ENCODE measurements around the gene C13orf46. TPM values are rescaled to one million over a fixed set of nuclear protein-coding genes. Genes with fewer than 3 reads are reported as not detected.

Gene C13orf46
- total and polyA plus RNA-seq, 2 experiments from 2014 or later, result 1.7 TPM; not detected in 1

GRCh38 chr13:113975416-113975815 lies 1.5 kb upstream of the C13orf46 start:
- no peak overlapping the region for H2AFZ ChIP-seq
- TF ChIP-seq EZH2phosphoT487 (IDR thresholded peaks at IDR 0.05; ENCODE audit: insufficient read depth, low read depth) (no peak), EZH2 (IDR thresholded peaks at IDR 0.05; ENCODE audit: insufficient read depth, poor library complexity, severe bottlenecking) (no peak)
- in situ Hi-C loops (cut with MboI), result no loop called here
- DNase-seq, result no peak
- peaks cover 7% of the 10 kb centered on the region; the same call in 1 of the 2 replicates for H3F3A ChIP-seq (ENCODE audit: insufficient read depth)
- H4K20me1 ChIP-seq (ENCODE audit: insufficient read depth), result no peaks in the 10 kb centered on the region
- peaks cover 17% of the 10 kb centered on the region for H3K4me1 ChIP-seq (ENCODE audit: insufficient read depth)
- H3K36me3 ChIP-seq (ENCODE audit: low read depth), result peaks cover 7% of the 10 kb centered on the region; the same call in 1 of the 2 replicates
- no peaks in the 10 kb centered on the region for H3K9me2 ChIP-seq (ENCODE audit: insufficient read depth)
- H3K4me2 ChIP-seq (ENCODE audit: unreplicated experiment), result no peak overlapping the region
- no peak overlapping the region for H3K9ac ChIP-seq
- H3K79me2 ChIP-seq (ENCODE audit: insufficient read depth), result no peaks in the 10 kb centered on the region
- H3K27me3 ChIP-seq (replicated peaks; ENCODE audit: insufficient read depth), result no peaks in the 10 kb centered on the region
- H3K9me3 ChIP-seq (ENCODE audit: low read depth), result no peaks in the 10 kb centered on the region
- no peak overlapping the region for H3K27ac ChIP-seq
- no peak overlapping the region for H3K4me3 ChIP-seq
- WGBS, 2 experiments (ENCODE audit: low coverage in 1 of 2, low lambda C conversion rate in 2 of 2, missing lambda C conversion rate in 2 of 2), result 92 to 94% methylated on average over 11 to 15 of the region's 15 CpGs

- no peaks in the 10 kb centered on the region for H3K9me2 ChIP-seq (ENCODE audit: insufficient read depth)
- no peaks in the 10 kb centered on the region for H3K9me3 ChIP-seq (ENCODE audit: low read depth)
- no peak overlapping the region for H3K27ac ChIP-seq
- no peak overlapping the region for H3K4me3 ChIP-seq
- no peak overlapping the region for H2AFZ ChIP-seq
- in situ Hi-C loops (cut with MboI), result no loop called here
- 89 to 93% methylated on average over 25 to 45 of the region's 56 CpGs for WGBS, 2 experiments (ENCODE audit: low coverage in 1 of 2, low lambda C conversion rate in 2 of 2, missing lambda C conversion rate in 2 of 2)
- no peaks in the 10 kb centered on the region for H3K27me3 ChIP-seq (replicated peaks; ENCODE audit: insufficient read depth)
- peaks cover 5% of the 10 kb centered on the region; the same call in 1 of the 2 replicates for H3K36me3 ChIP-seq (ENCODE audit: low read depth)
- no peaks in the 10 kb centered on the region for H3K79me2 ChIP-seq (ENCODE audit: insufficient read depth)
- H4K20me1 ChIP-seq (ENCODE audit: insufficient read depth), result no peaks in the 10 kb centered on the region
- peaks cover 7% of the 10 kb centered on the region; the same call in 1 of the 2 replicates for H3F3A ChIP-seq (ENCODE audit: insufficient read depth)
- no peak overlapping the region for H3K9ac ChIP-seq
- H3K4me1 ChIP-seq (ENCODE audit: insufficient read depth), result peaks cover 17% of the 10 kb centered on the region
- H3K4me2 ChIP-seq (ENCODE audit: unreplicated experiment), result no peak overlapping the region
- DNase-seq, result no peak
- TF ChIP-seq EZH2phosphoT487 (IDR thresholded peaks at IDR 0.05; ENCODE audit: insufficient read depth, low read depth) (no peak), EZH2 (IDR thresholded peaks at IDR 0.05; ENCODE audit: insufficient read depth, poor library complexity, severe bottlenecking) (no peak)
Observed at GRCh38 chr13:113974304-113975281, 717 bp upstream of the C13orf46 start.

DNA sequence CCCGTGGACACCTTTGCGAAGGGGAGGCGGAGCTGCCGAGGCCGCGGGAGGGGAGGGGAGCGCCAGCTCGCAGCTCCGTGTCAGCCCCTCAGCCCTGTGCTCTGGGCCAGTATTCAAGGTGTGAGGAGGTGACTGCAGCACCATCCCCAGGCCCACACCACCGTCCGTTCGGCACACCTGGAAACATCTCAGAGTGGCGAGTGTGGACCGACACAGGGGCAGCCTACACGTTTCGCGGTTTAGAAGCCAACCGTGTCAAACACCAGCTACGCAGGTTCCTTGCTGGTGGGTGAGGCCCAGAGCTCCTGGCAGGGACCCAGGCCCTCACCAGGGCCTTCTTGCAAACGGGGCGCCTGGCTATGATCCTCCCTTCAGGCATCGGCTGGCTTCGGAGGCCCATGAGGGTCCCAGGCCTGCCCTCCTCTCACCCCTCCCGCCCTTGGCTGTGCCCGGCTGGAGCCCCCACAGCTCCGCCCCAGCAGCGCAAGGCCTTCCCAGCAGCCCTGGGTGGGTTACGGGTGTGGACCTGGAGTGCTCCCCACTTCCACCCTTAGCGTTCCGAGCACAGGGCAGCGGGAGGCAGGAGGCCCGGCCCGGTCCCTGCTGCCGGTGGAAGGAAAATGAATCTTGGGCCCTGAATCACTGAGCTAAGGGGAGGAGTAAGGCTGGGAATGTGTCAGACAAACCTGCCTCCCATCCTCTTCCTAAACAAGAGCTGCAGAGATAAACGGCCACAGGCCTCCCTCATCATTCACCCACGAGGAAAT lies 1.2 kb downstream of the C13orf46 start:
- no peak overlapping the region for H3K4me3 ChIP-seq
- H4K20me1 ChIP-seq (ENCODE audit: insufficient read depth), result no peaks in the 10 kb centered on the region
- TF ChIP-seq EZH2 (IDR thresholded peaks at IDR 0.05; ENCODE audit: insufficient read depth, poor library complexity, severe bottlenecking), result no peak
- H3K4me1 ChIP-seq (ENCODE audit: insufficient read depth), result peaks cover 17% of the 10 kb centered on the region
- H3K27ac ChIP-seq, result no peak overlapping the region
- no peak overlapping the region for H3K4me2 ChIP-seq (ENCODE audit: unreplicated experiment)
- no peak overlapping the region for H3K9ac ChIP-seq
- H3K9me2 ChIP-seq (ENCODE audit: insufficient read depth), result no peaks in the 10 kb centered on the region
- in situ Hi-C loops (cut with MboI), result no loop called here
- 89 to 94% methylated on average over 27 to 36 of the region's 36 CpGs for WGBS, 2 experiments (ENCODE audit: low coverage in 1 of 2, low lambda C conversion rate in 2 of 2, missing lambda C conversion rate in 2 of 2)
- no peaks in the 10 kb centered on the region for H3F3A ChIP-seq (ENCODE audit: insufficient read depth)
- no peaks in the 10 kb centered on the region for H3K27me3 ChIP-seq (replicated peaks; ENCODE audit: insufficient read depth)
- H3K36me3 ChIP-seq (ENCODE audit: low read depth), result no peaks in the 10 kb centered on the region; the same call in 1 of the 2 replicates
- no peaks in the 10 kb centered on the region for H3K9me3 ChIP-seq (ENCODE audit: low read depth)
- DNase-seq, result no peak
- no peaks in the 10 kb centered on the region for H3K79me2 ChIP-seq (ENCODE audit: insufficient read depth)
- H2AFZ ChIP-seq, result no peak overlapping the region

GRCh38 chr13:113971471-113972231 lies 2.2 kb downstream of the C13orf46 start:
- no peaks in the 10 kb centered on the region for H3K9me2 ChIP-seq (ENCODE audit: insufficient read depth)
- H3K9me3 ChIP-seq (ENCODE audit: low read depth), result no peaks in the 10 kb centered on the region
- no peak overlapping the region for H3K27ac ChIP-seq
- DNase-seq, result no peak
- no peak overlapping the region for H3K4me2 ChIP-seq (ENCODE audit: unreplicated experiment)
- H3K79me2 ChIP-seq (ENCODE audit: insufficient read depth), result no peaks in the 10 kb centered on the region
- H3K36me3 ChIP-seq (ENCODE audit: low read depth), result no peaks in the 10 kb centered on the region; the same call in 1 of the 2 replicates
- H3K27me3 ChIP-seq (replicated peaks; ENCODE audit: insufficient read depth), result no peaks in the 10 kb centered on the region
- H2AFZ ChIP-seq, result no peak overlapping the region
- peaks cover 10% of the 10 kb centered on the region for H3K4me1 ChIP-seq (ENCODE audit: insufficient read depth)
- no peak overlapping the region for H3K4me3 ChIP-seq
- H4K20me1 ChIP-seq (ENCODE audit: insufficient read depth), result no peaks in the 10 kb centered on the region
- in situ Hi-C loops (cut with MboI), result no loop called here
- H3K9ac ChIP-seq, result no peak overlapping the region
- WGBS, 2 experiments (ENCODE audit: low coverage in 1 of 2, low lambda C conversion rate in 2 of 2, missing lambda C conversion rate in 2 of 2), result 92 to 93% methylated on average over 35 to 36 of the region's 36 CpGs
- TF ChIP-seq EZH2 (IDR thresholded peaks at IDR 0.05; ENCODE audit: insufficient read depth, poor library complexity, severe bottlenecking) (no peak), EZH2phosphoT487 (IDR thresholded peaks at IDR 0.05; ENCODE audit: insufficient read depth, low read depth) (no peak)
- no peaks in the 10 kb centered on the region for H3F3A ChIP-seq (ENCODE audit: insufficient read depth)
